C4-2B (cell line): ENCODE results near the gene RAB40B.

ENCODE experiments used
- ZFX ChIP-seq: fragments of 450-650 bp; IDR thresholded peaks from 2 replicates; pipeline ENCODE4 v1.6.1; 2017
- TF ChIP-seq, protein P1 (sequence below): fragments of 450-650 bp; conservative IDR thresholded peaks from 2 replicates; pipeline ENCODE4 v1.5.1; 2017; ENCODE audit warnings: mild to moderate bottlenecking

DNA sequence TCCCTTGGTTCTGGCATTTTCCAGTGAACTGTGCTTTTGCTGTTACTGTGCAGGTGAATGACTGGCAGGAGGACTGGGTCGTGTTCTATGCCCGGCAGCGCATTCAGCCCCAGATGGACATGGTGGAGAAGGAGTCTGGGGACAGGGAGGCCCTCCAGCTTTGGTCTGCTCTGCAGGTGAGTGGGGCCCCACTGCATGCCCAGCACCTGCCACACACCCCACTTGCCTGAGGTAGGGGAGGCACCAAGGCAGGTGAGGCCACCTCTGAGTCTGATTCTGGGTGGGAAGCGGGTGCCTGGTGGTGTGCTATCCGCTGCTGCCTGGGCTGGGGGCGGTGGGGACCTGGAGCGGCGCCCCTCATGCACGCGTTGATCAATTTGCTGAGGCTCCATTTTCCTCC, 27.9 kb upstream of the RAB40B start:
- TF ChIP-seq, protein P1, sequence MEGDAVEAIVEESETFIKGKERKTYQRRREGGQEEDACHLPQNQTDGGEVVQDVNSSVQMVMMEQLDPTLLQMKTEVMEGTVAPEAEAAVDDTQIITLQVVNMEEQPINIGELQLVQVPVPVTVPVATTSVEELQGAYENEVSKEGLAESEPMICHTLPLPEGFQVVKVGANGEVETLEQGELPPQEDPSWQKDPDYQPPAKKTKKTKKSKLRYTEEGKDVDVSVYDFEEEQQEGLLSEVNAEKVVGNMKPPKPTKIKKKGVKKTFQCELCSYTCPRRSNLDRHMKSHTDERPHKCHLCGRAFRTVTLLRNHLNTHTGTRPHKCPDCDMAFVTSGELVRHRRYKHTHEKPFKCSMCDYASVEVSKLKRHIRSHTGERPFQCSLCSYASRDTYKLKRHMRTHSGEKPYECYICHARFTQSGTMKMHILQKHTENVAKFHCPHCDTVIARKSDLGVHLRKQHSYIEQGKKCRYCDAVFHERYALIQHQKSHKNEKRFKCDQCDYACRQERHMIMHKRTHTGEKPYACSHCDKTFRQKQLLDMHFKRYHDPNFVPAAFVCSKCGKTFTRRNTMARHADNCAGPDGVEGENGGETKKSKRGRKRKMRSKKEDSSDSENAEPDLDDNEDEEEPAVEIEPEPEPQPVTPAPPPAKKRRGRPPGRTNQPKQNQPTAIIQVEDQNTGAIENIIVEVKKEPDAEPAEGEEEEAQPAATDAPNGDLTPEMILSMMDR: no peak
- TF ChIP-seq ZFX: no peak
